ENCODE measurements around the gene NCS1.

Gene NCS1

GRCh38 chr9:130138171-130138653 is 34.0 kb upstream of the NCS1 start (continued):
- TF ChIP-seq ZNF18 (tag by site-specific recombination; IDR thresholded peaks at IDR 0.05) (no peak), WT1 (tag by site-specific recombination; IDR thresholded peaks at IDR 0.05) (no peak), ZNF677 (tag by site-specific recombination; IDR thresholded peaks at IDR 0.05) (no peak), ZNF544 (tag by site-specific recombination; IDR thresholded peaks at IDR 0.05) (no peak), KLF16 (tag by site-specific recombination; IDR thresholded peaks at IDR 0.05) (no peak), ZNF138 (tag by site-specific recombination; IDR thresholded peaks at IDR 0.05; ENCODE audit: borderline replicate concordance) (no peak), ZNF19 (tag by site-specific recombination; IDR thresholded peaks at IDR 0.05; ENCODE audit: low read depth) (no peak), ZNF560 (tag by site-specific recombination; IDR thresholded peaks at IDR 0.05; ENCODE audit: borderline replicate concordance) (no peak), ZBTB17 (tag by site-specific recombination; IDR thresholded peaks at IDR 0.05) (no peak), ZBTB49 (tag by site-specific recombination; IDR thresholded peaks at IDR 0.05; ENCODE audit: low read depth) (no peak), ZBTB48 (tag by site-specific recombination; IDR thresholded peaks at IDR 0.05) (no peak), ZNF510 (tag by site-specific recombination; IDR thresholded peaks at IDR 0.05; ENCODE audit: insufficient replicate concordance) (no peak), ZNF132 (tag by site-specific recombination; IDR thresholded peaks at IDR 0.05; ENCODE audit: borderline replicate concordance) (no peak), CTCF (tag by site-specific recombination; IDR thresholded peaks at IDR 0.05) (no peak), ZNF354C (tag by site-specific recombination; IDR thresholded peaks at IDR 0.05; ENCODE audit: borderline replicate concordance, low read depth) (no peak), PRDM1 (tag by site-specific recombination; IDR thresholded peaks at IDR 0.05) (no peak), ZNF692 (tag by site-specific recombination; IDR thresholded peaks at IDR 0.05) (no peak), ZNF26 (tag by site-specific recombination; IDR thresholded peaks at IDR 0.05) (no peak), ZNF843 (tag by site-specific recombination; IDR thresholded peaks at IDR 0.05) (no peak), ZNF16 (tag by site-specific recombination; IDR thresholded peaks at IDR 0.05; ENCODE audit: low read depth) (no peak), ZNF112 (tag by site-specific recombination; IDR thresholded peaks at IDR 0.05) (no peak), ZNF433 (tag by site-specific recombination; IDR thresholded peaks at IDR 0.05; ENCODE audit: low read depth) (no peak), PBX3 (CRISPR knock-in tag; IDR thresholded peaks at IDR 0.05) (no peak), ZBTB1 (tag by site-specific recombination; IDR thresholded peaks at IDR 0.05) (no peak), ZSCAN16 (tag by site-specific recombination; IDR thresholded peaks at IDR 0.05) (no peak), ZNF791 (tag by site-specific recombination; IDR thresholded peaks at IDR 0.05) (no peak), SCRT1 (tag by site-specific recombination; IDR thresholded peaks at IDR 0.05; ENCODE audit: borderline replicate concordance) (no peak), PATZ1 (tag by site-specific recombination; IDR thresholded peaks at IDR 0.05) (no peak), ZNF473 (tag by site-specific recombination; IDR thresholded peaks at IDR 0.05) (no peak), ZNF521 (tag by site-specific recombination; IDR thresholded peaks at IDR 0.05) (no peak)
